ENCODE data around the gene OR8G1.
"Not testable (repeated sequence)": the region's sequence is repeated elsewhere in the genome, so short reads cannot be mapped to it uniquely, and the experiment has no call there.

The OR8G1 gene

GRCh38 chr11:124240621-124241397 lies at the start of gene OR8G1:
Gene OR8G1 (plus strand): TSS chr11:124241095. CDS start chr11:124249676, 8,581 bp downstream.
- DNase-seq (ENCODE audit: low read depth in 2 of 2) = no peak

- DNase-seq (ENCODE audit: low read depth in 2 of 2) = no peak
These were observed 47.5 kb upstream of the OR8G1 start for GRCh38 chr11:124193221-124194010.

GRCh38 chr11:124194293-124195188 lies 46.4 kb upstream of the OR8G1 start:
- no peak for DNase-seq (ENCODE audit: low read depth in 2 of 2)

GRCh38 chr11:124195189-124195734 lies 45.6 kb upstream of the OR8G1 start:
- no peak for DNase-seq (ENCODE audit: low read depth in 2 of 2)

- DNase-seq (ENCODE audit: low read depth in 2 of 2) = no peak
These were observed 42.9 kb upstream of the OR8G1 start for GRCh38 chr11:124197999-124198398.

GRCh38 chr11:124198897-124199296 lies 42.0 kb upstream of the OR8G1 start:
- DNase-seq (ENCODE audit: low read depth in 2 of 2) = no peak

- DNase-seq (ENCODE audit: low read depth in 2 of 2) = no peak
These were observed 41.2 kb upstream of the OR8G1 start for GRCh38 chr11:124199702-124200101.

- no peak for DNase-seq (ENCODE audit: low read depth in 2 of 2)
These were observed 40.2 kb upstream of the OR8G1 start for GRCh38 chr11:124200671-124201070.

GRCh38 chr11:124202951-124203350 lies 37.9 kb upstream of the OR8G1 start:
- DNase-seq (ENCODE audit: low read depth in 2 of 2) = no peak

- DNase-seq (ENCODE audit: low read depth in 2 of 2) = no peak
These were observed 36.9 kb upstream of the OR8G1 start for GRCh38 chr11:124204008-124204407.

GRCh38 chr11:124207102-124207792 lies 33.6 kb upstream of the OR8G1 start:
- DNase-seq (ENCODE audit: low read depth in 2 of 2) = no peak

GRCh38 chr11:124209824-124210357 lies 31.0 kb upstream of the OR8G1 start:
- DNase-seq (ENCODE audit: low read depth in 2 of 2) = no peak

- no peak for DNase-seq (ENCODE audit: low read depth in 2 of 2)
These were observed 30.5 kb upstream of the OR8G1 start for GRCh38 chr11:124210421-124210820.

- no peak for DNase-seq (ENCODE audit: low read depth in 2 of 2)
These were observed 29.6 kb upstream of the OR8G1 start for GRCh38 chr11:124211321-124211720.

- DNase-seq (ENCODE audit: low read depth in 2 of 2) = no peak
These were observed 26.9 kb upstream of the OR8G1 start for GRCh38 chr11:124214027-124214426.

- no peak for DNase-seq (ENCODE audit: low read depth in 2 of 2)
These were observed 21.8 kb upstream of the OR8G1 start for GRCh38 chr11:124219126-124219525.

GRCh38 chr11:124222407-124222806 lies 18.5 kb upstream of the OR8G1 start:
- DNase-seq (ENCODE audit: low read depth in 2 of 2) = no peak

GRCh38 chr11:124224618-124225423 lies 16.1 kb upstream of the OR8G1 start:
- not testable (repeated sequence) for DNase-seq (ENCODE audit: low read depth in 2 of 2)

- DNase-seq (ENCODE audit: low read depth in 2 of 2) = no peak
These were observed 15.4 kb upstream of the OR8G1 start for GRCh38 chr11:124225471-124225870.

- no peak for DNase-seq (ENCODE audit: low read depth in 2 of 2)
These were observed 7.5 kb upstream of the OR8G1 start for GRCh38 chr11:124233376-124233775.

Measured in stimulated activated CD4-positive, alpha-beta T cell treated with anti-CD3 and anti-CD28 coated beads, Interleukin-1b, Interleukin-23, amount 100 ng/mL, for 1 hour (primary cell).